ENCODE data around the gene MSTN. TPM values are rescaled to one million over a fixed set of nuclear protein-coding genes. Genes with fewer than 3 reads are reported as not detected.

The MSTN gene
- total RNA-seq (under 1 TPM in 3 of 6 donors, not detected in 3; 0.08 to 0.09 (median 0.09) TPM), polyA plus RNA-seq (under 1 TPM; 0.30 to 0.66 TPM)

GRCh38 chr2:190062601-190063000 lies at the start of gene MSTN:
Gene MSTN (minus strand): TSS chr2:190062729. CDS start chr2:190062596, 133 bp downstream.
- TF ChIP-seq CTCF (IDR thresholded peaks at IDR 0.05), result no peak
- no peak for DNase-seq
- Histone ChIP-seq H3K9me3 (no peaks in the 10 kb centered on the region), H3K27ac (no peak within 1 kb of the TSS), H3K4me3 (no peak within 1 kb of the TSS), H3K27me3 (no peaks in the 10 kb centered on the region), H3K36me3 (no peaks in the 10 kb centered on the region), H3K4me1 (no peaks in the 10 kb centered on the region)
- WGBS, 2 donors, result 76 to 83% methylated on average over 2 of the region's 2 CpGs
- FAIRE-seq, result no peak
- no peak for ATAC-seq
- intact Hi-C loops (cut with DNase I), result no loop called here

- 35 to 50% methylated on average over 1 of the region's 1 CpG for WGBS, 2 donors
- Histone ChIP-seq H3K4me3 (no peak overlapping the region), H3K4me1 (no peaks in the 10 kb centered on the region), H3K36me3 (no peaks in the 10 kb centered on the region), H3K27ac (no peak overlapping the region), H3K27me3 (no peaks in the 10 kb centered on the region), H3K9me3 (no peaks in the 10 kb centered on the region)
- FAIRE-seq (no peak), ATAC-seq (no peak), DNase-seq (no peak)
- intact Hi-C loops (cut with DNase I), result no loop called here
- no peak for TF ChIP-seq CTCF (IDR thresholded peaks at IDR 0.05)
These were observed 48.6 kb upstream of the MSTN start for GRCh38 chr2:190111166-190111565.

GRCh38 chr2:190110699-190111098 lies 48.2 kb upstream of the MSTN start:
- WGBS, 2 donors, result 90 to 91% methylated on average over 7 of the region's 7 CpGs
- no peak for FAIRE-seq

GRCh38 chr2:190110131-190110530 lies 47.6 kb upstream of the MSTN start:
- Histone ChIP-seq H3K36me3 (no peaks in the 10 kb centered on the region), H3K4me3 (no peak overlapping the region), H3K27ac (no peak overlapping the region), H3K9me3 (no peaks in the 10 kb centered on the region), H3K27me3 (no peaks in the 10 kb centered on the region), H3K4me1 (no peaks in the 10 kb centered on the region)
- ATAC-seq (no peak), DNase-seq (no peak), FAIRE-seq (no peak)
- no peak for TF ChIP-seq CTCF (IDR thresholded peaks at IDR 0.05)
- 80 to 87% methylated on average over 2 of the region's 2 CpGs for WGBS, 2 donors
- intact Hi-C loops (cut with DNase I), result no loop called here

More at GRCh38 chr2:190110699-190111098, 48.2 kb upstream of the MSTN start:
- ATAC-seq, result no peak
- no peaks in the 10 kb centered on the region for H3K4me1 ChIP-seq
- no peak for TF ChIP-seq CTCF (IDR thresholded peaks at IDR 0.05)
- no peaks in the 10 kb centered on the region for H3K9me3 ChIP-seq
- no peaks in the 10 kb centered on the region for H3K27me3 ChIP-seq
- no peak overlapping the region for H3K27ac ChIP-seq
- H3K36me3 ChIP-seq, result no peaks in the 10 kb centered on the region
- DNase-seq, result no peak
- intact Hi-C loops (cut with DNase I), result no loop called here
- H3K4me3 ChIP-seq, result no peak overlapping the region

- DNase-seq, result no peak
These were observed 44.9 kb upstream of the MSTN start for GRCh38 chr2:190107409-190107808.

More at GRCh38 chr2:190107409-190107808, 44.9 kb upstream of the MSTN start:
- ATAC-seq (no peak), FAIRE-seq (no peak)
- Histone ChIP-seq H3K36me3 (no peaks in the 10 kb centered on the region), H3K4me1 (no peaks in the 10 kb centered on the region), H3K27me3 (no peaks in the 10 kb centered on the region), H3K27ac (no peak overlapping the region), H3K9me3 (no peaks in the 10 kb centered on the region), H3K4me3 (no peak overlapping the region)
- WGBS, 2 donors, result 62 to 78% methylated on average over 4 of the region's 4 CpGs
- no peak for TF ChIP-seq CTCF (IDR thresholded peaks at IDR 0.05)
- intact Hi-C loops (cut with DNase I), result no loop called here
